Naive B cell (primary cell): Measurements from ENCODE around the gene CRB1. TPM values are rescaled to one million over a fixed set of nuclear protein-coding genes. Genes with fewer than 3 reads are reported as not detected.
A peak's percentile ranks its signal among the peaks of the same experiment; 100 is the strongest.
"Not testable (repeated sequence)": the region's sequence is repeated elsewhere in the genome, so short reads cannot be mapped to it uniquely, and the experiment has no call there.

Experiments used
- ATAC-seq, 2 donors: fragments of 150-1000 bp; cut with Tn5 transposase; 2 replicates each; pipeline ENCODE4 v1.10.0; 2021; ENCODE audit warnings: low read depth in 2 of 2, mild to moderate bottlenecking in 2 of 2, moderate library complexity in 2 of 2
- DNase-seq: peaks from one replicate; pipeline ENCODE4 v3.0.0; 2022
- H3K27ac Mint-ChIP-seq, 6 donors: one replicate each; pipeline ENCODE4 v1.8.0; 2020 to 2022; ENCODE audit warnings: mild to moderate bottlenecking in 6 of 6, mixed read lengths in 6 of 6, moderate library complexity in 5 of 6, inconsistent platforms in 2 of 6
- H3K27me3 Mint-ChIP-seq, 3 donors: one replicate each; pipeline ENCODE4 v1.8.0; 2021 to 2022; ENCODE audit warnings: mixed read lengths in 3 of 3, mild to moderate bottlenecking in 1 of 3
- H3K36me3 Mint-ChIP-seq, 2 donors: one replicate each; pipeline ENCODE4 v1.8.0; 2020 to 2022; ENCODE audit warnings: mixed read lengths in 2 of 2, inconsistent platforms in 1 of 2, mild to moderate bottlenecking in 1 of 2
- H3K4me1 Mint-ChIP-seq, 3 donors: one replicate each; pipeline ENCODE4 v1.8.0; 2020 to 2022; ENCODE audit warnings: mixed read lengths in 3 of 3, inconsistent platforms in 1 of 3, mild to moderate bottlenecking in 1 of 3, moderate library complexity in 1 of 3
- H3K4me3 Mint-ChIP-seq, 8 donors: one replicate each; pipeline ENCODE4 v1.8.0; 2020 to 2022; ENCODE audit warnings: mild to moderate bottlenecking in 8 of 8, mixed read lengths in 8 of 8, moderate library complexity in 8 of 8, inconsistent platforms in 2 of 8
- H3K9me3 Mint-ChIP-seq, 7 donors: one replicate each; pipeline ENCODE4 v1.8.0; 2020 to 2022; ENCODE audit warnings: mixed read lengths in 7 of 7, mild to moderate bottlenecking in 5 of 7, inconsistent platforms in 2 of 7, moderate library complexity in 1 of 7
- polyA plus RNA-seq, 6 donors: library from polyadenylated mRNA; unstranded; fragments of 300-500 nt; fragmentation: Illumina TruSeq; gene quantifications; one replicate each; pipeline ENCODE4 v1.2.3, GENCODE V29; 2021; ENCODE audit warnings: low read depth in 6 of 6

The CRB1 gene
- polyA plus RNA-seq, 6 donors from 2014 or later, result 0.09 to 1.4 (median 0.30) TPM; not detected in 2

- Mint-ChIP-seq H3K9me3 (no peaks in the 10 kb centered on the region), H3K36me3 (no peaks in the 10 kb centered on the region), H3K4me3 (peak overlapping the region in 5 of 8 donors; percentile 1 to 64 (median 36)), H3K27me3 (peaks cover 0 to 10% (median 0%) of the 10 kb centered on the region in 3 donors), H3K4me1 (peaks cover 5 to 7% (median 6%) of the 10 kb centered on the region in 3 donors), H3K27ac (no peak overlapping the region)
- DNase-seq (no peak), ATAC-seq (no peak)
Measured at GRCh38 chr1:197469620-197470210, 201.7 kb downstream of the CRB1 start.

- no peak for DNase-seq
- no peak for ATAC-seq
- H3K4me3 Mint-ChIP-seq, result no peak overlapping the region
- H3K4me1 Mint-ChIP-seq, result peaks cover 5 to 7% (median 6%) of the 10 kb centered on the region in 3 donors
- H3K27me3 Mint-ChIP-seq, result peaks cover 0 to 10% (median 0%) of the 10 kb centered on the region in 3 donors
- H3K27ac Mint-ChIP-seq, result no peak overlapping the region
- no peaks in the 10 kb centered on the region for H3K9me3 Mint-ChIP-seq
- no peaks in the 10 kb centered on the region for H3K36me3 Mint-ChIP-seq
Measured at GRCh38 chr1:197470330-197470729, 202.3 kb downstream of the CRB1 start.

- DNase-seq (no peak), ATAC-seq (no peak)
- Mint-ChIP-seq H3K4me1 (peaks cover 5 to 7% (median 6%) of the 10 kb centered on the region in 3 donors), H3K4me3 (no peak overlapping the region), H3K27me3 (peaks cover 0 to 10% (median 0%) of the 10 kb centered on the region in 3 donors), H3K27ac (no peak overlapping the region), H3K36me3 (no peaks in the 10 kb centered on the region), H3K9me3 (no peaks in the 10 kb centered on the region)
Measured at GRCh38 chr1:197471248-197471985, 203.4 kb downstream of the CRB1 start.

GRCh38 chr1:197472141-197472540 is 204.1 kb downstream of the CRB1 start:
- ATAC-seq (no peak), DNase-seq (no peak)
- H3K27ac Mint-ChIP-seq, result no peak overlapping the region
- no peaks in the 10 kb centered on the region for H3K9me3 Mint-ChIP-seq
- peaks cover 0 to 10% (median 0%) of the 10 kb centered on the region in 3 donors for H3K27me3 Mint-ChIP-seq
- no peaks in the 10 kb centered on the region for H3K36me3 Mint-ChIP-seq
- no peak overlapping the region for H3K4me3 Mint-ChIP-seq
- peaks cover 5 to 7% (median 6%) of the 10 kb centered on the region in 3 donors for H3K4me1 Mint-ChIP-seq

- Mint-ChIP-seq H3K27me3 (no peaks in the 10 kb centered on the region), H3K36me3 (no peaks in the 10 kb centered on the region), H3K9me3 (no peaks in the 10 kb centered on the region), H3K4me3 (no peak overlapping the region), H3K4me1 (no peaks in the 10 kb centered on the region), H3K27ac (no peak overlapping the region)
- DNase-seq (no peak), ATAC-seq (no peak)
Measured at GRCh38 chr1:197480446-197480845, 212.4 kb downstream of the CRB1 start.

GRCh38 chr1:197481101-197481500 is 213.0 kb downstream of the CRB1 start:
- ATAC-seq (no peak), DNase-seq (no peak)
- Mint-ChIP-seq H3K4me1 (no peaks in the 10 kb centered on the region), H3K4me3 (no peak overlapping the region), H3K9me3 (no peaks in the 10 kb centered on the region), H3K27me3 (no peaks in the 10 kb centered on the region), H3K36me3 (no peaks in the 10 kb centered on the region), H3K27ac (peak overlapping the region in 1 of 6 donors; percentile 51)

- Mint-ChIP-seq H3K4me1 (no peaks in the 10 kb centered on the region), H3K4me3 (no peak overlapping the region), H3K9me3 (peaks cover 0 to 5% (median 0%) of the 10 kb centered on the region in 7 donors), H3K27ac (no peak overlapping the region), H3K27me3 (peaks cover 0 to 8% (median 0%) of the 10 kb centered on the region in 3 donors), H3K36me3 (peaks cover 0 to 8% of the 10 kb centered on the region in 2 donors)
- no peak for DNase-seq
- no peak for ATAC-seq
Measured at GRCh38 chr1:197485790-197486189, 217.7 kb downstream of the CRB1 start.

- peaks cover 0 to 5% (median 2%) of the 10 kb centered on the region in 7 donors for H3K9me3 Mint-ChIP-seq
- H3K4me1 Mint-ChIP-seq, result no peaks in the 10 kb centered on the region
- no peak overlapping the region for H3K4me3 Mint-ChIP-seq
- DNase-seq (no peak), ATAC-seq (no peak)
- no peak overlapping the region for H3K27ac Mint-ChIP-seq
- peaks cover 0 to 8% (median 0%) of the 10 kb centered on the region in 3 donors for H3K27me3 Mint-ChIP-seq
- H3K36me3 Mint-ChIP-seq, result peaks cover 0 to 8% of the 10 kb centered on the region in 2 donors
Measured at GRCh38 chr1:197486946-197487345, 218.9 kb downstream of the CRB1 start.

GRCh38 chr1:197491505-197491904 is 223.5 kb downstream of the CRB1 start:
- H3K9me3 Mint-ChIP-seq, ATAC-seq, H3K27ac Mint-ChIP-seq, H3K4me1 Mint-ChIP-seq, DNase-seq, H3K27me3 Mint-ChIP-seq, H3K4me3 Mint-ChIP-seq, H3K36me3 Mint-ChIP-seq: not testable (repeated sequence)

- H3K9me3 Mint-ChIP-seq, result peaks cover 0 to under 1% (median 0%) of the 10 kb centered on the region in 7 donors
- no peaks in the 10 kb centered on the region for H3K36me3 Mint-ChIP-seq
- no peak overlapping the region for H3K27ac Mint-ChIP-seq
- H3K4me3 Mint-ChIP-seq, result no peak overlapping the region
- no peak for ATAC-seq
- no peak for DNase-seq
- peaks cover 0 to 12% (median 0%) of the 10 kb centered on the region in 3 donors for H3K27me3 Mint-ChIP-seq
- no peaks in the 10 kb centered on the region for H3K4me1 Mint-ChIP-seq
Measured at GRCh38 chr1:197496722-197497121, 228.7 kb downstream of the CRB1 start.

GRCh38 chr1:197510691-197511378 is 242.8 kb downstream of the CRB1 start:
- no peaks in the 10 kb centered on the region for H3K27me3 Mint-ChIP-seq
- DNase-seq, result no peak
- H3K9me3 Mint-ChIP-seq, result no peaks in the 10 kb centered on the region
- no peak overlapping the region for H3K27ac Mint-ChIP-seq
- H3K4me1 Mint-ChIP-seq, result no peaks in the 10 kb centered on the region
- no peak for ATAC-seq
- H3K36me3 Mint-ChIP-seq, result peaks cover 0 to 4% of the 10 kb centered on the region in 2 donors
- H3K4me3 Mint-ChIP-seq, result no peak overlapping the region

GRCh38 chr1:197515421-197515820 is 247.4 kb downstream of the CRB1 start:
- DNase-seq (no peak), ATAC-seq (no peak)
- no peak overlapping the region for H3K27ac Mint-ChIP-seq
- no peaks in the 10 kb centered on the region for H3K9me3 Mint-ChIP-seq
- H3K27me3 Mint-ChIP-seq, result no peaks in the 10 kb centered on the region
- H3K4me3 Mint-ChIP-seq, result no peak overlapping the region
- H3K4me1 Mint-ChIP-seq, result no peaks in the 10 kb centered on the region
- peaks cover 0 to 2% of the 10 kb centered on the region in 2 donors for H3K36me3 Mint-ChIP-seq

- Mint-ChIP-seq H3K4me1 (peaks cover 0 to 3% (median 0%) of the 10 kb centered on the region in 3 donors), H3K36me3 (no peaks in the 10 kb centered on the region), H3K4me3 (no peak overlapping the region), H3K27me3 (no peaks in the 10 kb centered on the region), H3K9me3 (no peaks in the 10 kb centered on the region), H3K27ac (no peak overlapping the region)
- no peak for ATAC-seq
- no peak for DNase-seq
Measured at GRCh38 chr1:197519741-197520334, 251.8 kb downstream of the CRB1 start.
